Osteocyte (in vitro differentiated cells): ENCODE data around the gene GPR143. TPM values are rescaled to one million over a fixed set of nuclear protein-coding genes. Genes with fewer than 3 reads are reported as not detected.

Experiments used
- DNase-seq: peaks from one replicate; pipeline ENCODE4 v3.0.0; 2021; ENCODE audit warnings: mixed read lengths; ENCODE audit not compliant: unreplicated experiment; ENCODE audit errors: extremely low spot score
- H3K27ac Mint-ChIP-seq: one replicate; pipeline ENCODE4 v1.8.0; 2021; ENCODE audit warnings: mild to moderate bottlenecking, mixed read lengths; ENCODE audit not compliant: unreplicated experiment
- H3K27me3 Mint-ChIP-seq: one replicate; pipeline ENCODE4 v1.8.0; 2021; ENCODE audit warnings: mixed read lengths; ENCODE audit not compliant: unreplicated experiment
- H3K36me3 Mint-ChIP-seq: one replicate; pipeline ENCODE4 v1.8.0; 2021; ENCODE audit warnings: mixed read lengths; ENCODE audit not compliant: unreplicated experiment
- H3K4me1 Mint-ChIP-seq: one replicate; pipeline ENCODE4 v1.8.0; 2021; ENCODE audit warnings: mixed read lengths; ENCODE audit not compliant: unreplicated experiment
- H3K4me3 Mint-ChIP-seq: one replicate; pipeline ENCODE4 v1.8.0; 2021; ENCODE audit warnings: mild to moderate bottlenecking, moderate library complexity, mixed read lengths; ENCODE audit not compliant: unreplicated experiment
- H3K9me3 Mint-ChIP-seq: one replicate; pipeline ENCODE4 v1.8.0; 2021; ENCODE audit warnings: mixed read lengths; ENCODE audit not compliant: unreplicated experiment
- CTCF ChIP-seq: fragments of 200-600 bp; sonication (generic); IDR thresholded peaks from 2 replicates; pipeline ENCODE4 v1.5.0; 2021; ENCODE audit warnings: antibody characterized with exemption, mild to moderate bottlenecking, moderate library complexity
- total RNA-seq: library from RNA; stranded (reverse); gene quantifications from 2 replicates; pipeline ENCODE4 v1.2.1, GENCODE V29; 2021

GPR143 gene
- total RNA-seq, 1 donor from 2014 or later: 0.43 TPM

GRCh38 chrX:9676306-9676705 lies 89.3 kb downstream of the GPR143 start:
- Mint-ChIP-seq H3K36me3 (peaks cover 12% of the 10 kb centered on the region), H3K4me1 (peaks cover 5% of the 10 kb centered on the region), H3K27me3 (no peaks in the 10 kb centered on the region), H3K27ac (no peak overlapping the region), H3K4me3 (no peak overlapping the region), H3K9me3 (peaks cover 11% of the 10 kb centered on the region)
- no peak for TF ChIP-seq CTCF
- DNase-seq: no peak

Other genes starting within 250 kb of the GPR143 start
- gene SHROOM2, start 20.6 kb upstream of the GPR143 start, total RNA-seq: 7.5 and 8.2 TPM in 2 replicates
- 0.59 TPM in 1 of 2 replicates, not detected in the other for gene CLDN34, start 201.5 kb upstream of the GPR143 start, total RNA-seq